HG03442 (cell line): Measurements from ENCODE around the gene PTPRM.

Experiments
- ATAC-seq: cut with Tn5 transposase; IDR thresholded peaks from one replicate; pipeline ENCODE4 v1.9.1; 2021; ENCODE audit warnings: mild to moderate bottlenecking, moderate library complexity; ENCODE audit not compliant: unreplicated experiment

Gene PTPRM

GRCh38 chr18:7567474-7568425 lies 634 bp downstream of the PTPRM start:
- ATAC-seq = no peak

DNA sequence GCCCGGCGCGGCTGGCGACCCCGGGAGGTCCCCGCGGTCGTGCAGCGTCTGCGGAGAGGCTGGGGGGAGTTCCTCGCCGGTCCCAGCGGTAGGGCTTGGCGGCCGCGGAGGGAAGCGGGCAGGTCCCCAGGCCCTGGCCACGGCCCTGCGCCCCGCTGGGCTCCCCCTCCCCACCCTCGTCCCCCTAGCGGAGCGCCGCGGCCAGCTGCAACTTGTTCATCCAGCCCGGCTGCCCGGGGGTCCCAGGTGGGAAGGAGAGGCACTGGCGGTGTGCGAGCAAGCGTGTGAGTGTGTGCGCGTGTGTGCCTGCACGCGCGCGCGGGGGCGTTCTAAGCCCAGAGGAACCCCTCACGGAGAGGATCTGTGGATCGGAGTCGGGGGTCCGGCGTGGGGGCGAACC lies 1.3 kb downstream of the PTPRM start:
- no peak for ATAC-seq

- ATAC-seq = no peak
Observed at GRCh38 chr18:7571626-7572025, 4.5 kb downstream of the PTPRM start.

DNA sequence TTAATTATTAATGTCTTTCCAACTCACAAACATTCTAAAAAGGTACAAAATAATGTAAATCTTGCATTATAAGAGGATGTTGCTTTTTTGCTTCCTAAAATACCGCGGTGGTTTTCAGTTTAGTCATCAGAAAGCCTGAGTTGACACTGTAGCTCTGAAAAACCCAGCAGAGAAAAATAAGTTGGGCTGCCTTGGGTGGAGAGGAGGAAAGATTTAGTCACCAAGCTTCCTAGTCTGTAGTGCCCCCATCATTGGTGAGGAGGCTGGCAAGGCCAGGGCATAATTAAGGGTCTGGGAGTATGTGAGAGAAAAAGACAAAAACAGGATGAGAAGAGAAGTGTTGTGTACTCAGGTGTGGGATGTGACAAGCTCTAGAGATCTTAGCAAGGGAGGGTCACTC lies 5.7 kb downstream of the PTPRM start:
- no peak for ATAC-seq

GRCh38 chr18:7575465-7576028 lies 8.4 kb downstream of the PTPRM start:
- no peak for ATAC-seq

GRCh38 chr18:7576077-7576476 lies 9.0 kb downstream of the PTPRM start:
- ATAC-seq = no peak

DNA sequence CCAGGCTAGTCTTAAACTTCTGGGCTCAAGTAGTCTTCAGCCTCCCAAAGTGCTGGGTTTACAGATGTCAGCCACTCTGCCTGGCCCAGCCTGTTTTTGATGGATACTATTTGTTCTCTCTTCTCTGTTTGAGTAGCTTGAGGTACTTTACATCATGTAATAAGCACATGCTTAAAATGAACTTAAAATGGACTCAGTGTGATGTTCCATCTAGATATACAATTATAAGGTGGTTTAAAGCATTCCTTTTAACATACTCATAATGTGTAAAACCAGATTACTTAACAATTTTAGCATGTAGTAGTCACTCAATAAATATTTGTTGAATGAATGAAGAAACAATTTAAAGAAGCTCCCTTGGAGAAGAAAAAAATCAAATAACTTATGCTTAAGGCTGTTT lies 9.6 kb downstream of the PTPRM start:
- ATAC-seq = no peak

GRCh38 chr18:7577706-7578105 lies 10.6 kb downstream of the PTPRM start:
- no peak for ATAC-seq

DNA sequence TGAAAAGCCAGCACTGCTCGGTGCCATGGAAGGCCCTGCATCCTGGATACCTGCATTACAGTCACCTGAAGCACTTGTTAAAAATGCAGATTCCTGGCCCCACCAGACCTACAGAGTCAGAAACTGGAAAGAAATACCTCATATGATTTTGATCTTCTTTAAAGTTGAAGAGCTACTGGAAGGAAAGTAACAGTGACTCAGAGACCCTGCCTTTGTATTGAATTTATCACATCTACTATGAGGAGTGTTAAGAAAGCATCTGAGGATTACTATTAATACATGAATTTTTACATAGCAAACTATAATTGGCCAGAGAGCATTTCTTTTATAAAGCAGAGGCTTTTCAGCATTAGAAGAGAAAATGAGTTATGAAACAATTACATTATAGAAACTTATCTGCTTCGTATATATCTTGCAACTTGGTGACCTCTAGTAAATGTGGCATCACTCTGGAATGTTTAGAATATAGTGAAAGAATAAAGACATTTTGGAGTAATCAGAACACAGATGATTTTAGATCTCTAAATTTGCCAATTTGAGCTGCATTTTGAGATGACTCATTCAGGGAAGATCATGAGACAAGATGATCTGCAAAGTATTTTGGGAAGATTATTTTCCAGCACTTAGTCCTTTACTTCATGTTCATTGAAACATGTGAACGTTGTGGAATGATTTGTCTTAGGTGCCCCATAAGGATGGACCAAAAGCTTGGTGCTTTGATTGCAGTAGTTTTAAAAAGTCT lies 12.2 kb downstream of the PTPRM start:
- no peak for ATAC-seq

DNA sequence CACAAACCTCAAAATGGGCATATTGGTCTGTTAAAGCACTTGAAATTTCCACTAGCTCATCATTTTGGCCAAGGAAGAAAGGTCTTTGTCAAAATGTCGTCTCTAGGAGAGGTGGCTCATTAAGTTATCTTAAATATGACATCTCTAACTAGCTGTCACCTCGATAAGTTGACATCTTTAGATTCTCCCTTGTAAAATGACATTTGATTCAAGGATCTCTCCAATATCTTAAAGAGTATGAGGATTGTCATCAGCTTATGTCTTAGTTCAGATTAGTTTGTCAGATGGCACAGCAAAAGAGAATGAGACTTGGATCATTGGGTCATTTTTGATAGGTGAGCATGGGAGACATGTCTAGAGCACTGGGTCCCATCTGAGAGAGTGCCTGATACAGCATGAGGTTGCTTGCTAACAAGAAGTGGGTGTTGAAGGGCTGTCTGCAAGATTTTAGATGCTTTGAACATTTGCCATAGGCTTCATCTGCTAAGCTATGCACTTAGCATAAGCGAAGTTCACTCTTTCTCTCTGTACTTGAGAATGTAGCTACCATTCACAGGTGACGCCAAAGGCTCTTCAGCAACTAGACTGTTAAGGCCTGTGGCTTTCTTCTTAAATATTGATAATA lies 12.9 kb downstream of the PTPRM start:
- ATAC-seq = no peak

GRCh38 chr18:7584646-7585275 lies 17.6 kb downstream of the PTPRM start:
- ATAC-seq = no peak

DNA sequence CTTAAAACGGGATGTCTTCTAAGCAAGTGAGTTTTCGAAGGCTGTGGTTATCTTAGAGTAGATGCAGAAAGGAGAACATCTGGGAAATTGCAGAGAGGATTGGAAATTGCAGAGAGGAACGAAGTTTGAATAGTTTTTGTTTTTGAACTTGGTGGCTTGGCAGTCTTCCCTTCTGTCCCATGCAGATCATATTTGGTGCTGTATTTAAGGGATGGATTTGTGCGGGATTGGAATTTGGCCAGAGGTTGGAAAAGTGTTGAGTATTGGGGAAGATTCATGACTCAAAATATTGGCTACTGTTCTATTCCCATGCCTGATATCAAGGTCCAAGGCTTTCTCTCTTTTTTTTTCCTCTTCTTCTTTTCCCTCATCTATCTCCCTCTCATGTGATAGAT lies 18.2 kb downstream of the PTPRM start:
- ATAC-seq = no peak

- ATAC-seq = no peak
Observed at GRCh38 chr18:7586379-7586778, 19.3 kb downstream of the PTPRM start.

GRCh38 chr18:7590826-7591560 lies 23.9 kb downstream of the PTPRM start:
- ATAC-seq = no peak

DNA sequence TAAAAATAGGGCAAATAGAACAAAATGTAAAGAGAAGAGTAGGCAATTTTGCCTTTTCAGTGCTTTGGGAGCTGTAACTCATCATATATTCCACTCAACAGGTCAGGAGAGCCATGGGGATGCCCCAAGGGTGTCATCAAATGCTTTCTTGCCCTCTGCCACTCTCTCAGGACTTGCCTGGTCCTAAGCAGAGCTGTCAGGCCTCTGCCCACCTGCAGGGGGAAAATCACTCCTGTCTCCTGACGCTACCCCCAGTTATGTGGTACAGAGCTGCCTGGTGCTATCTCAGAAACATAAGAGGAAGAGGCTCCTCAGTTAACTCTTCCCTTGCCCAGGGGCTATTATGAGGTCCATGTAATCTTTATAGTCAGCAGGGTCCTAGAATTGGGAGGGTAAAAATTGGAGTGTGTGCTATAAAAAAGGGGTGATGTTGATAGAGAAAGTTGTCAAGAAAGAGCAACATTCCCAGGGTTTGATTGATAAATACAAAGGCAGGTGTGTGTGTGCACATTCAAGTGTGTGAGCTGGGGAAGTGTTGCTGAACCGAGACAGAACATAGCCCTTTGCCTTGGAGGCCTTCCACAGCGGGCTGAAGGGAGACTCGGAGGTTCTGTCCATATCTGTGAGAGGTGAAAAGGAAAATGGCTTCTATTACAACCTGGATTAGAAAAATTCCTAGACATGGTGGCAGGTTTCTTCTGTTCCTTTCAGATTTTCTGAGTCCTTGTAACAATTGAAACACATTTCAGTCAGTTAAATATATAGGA lies 25.4 kb downstream of the PTPRM start:
- ATAC-seq = no peak

DNA sequence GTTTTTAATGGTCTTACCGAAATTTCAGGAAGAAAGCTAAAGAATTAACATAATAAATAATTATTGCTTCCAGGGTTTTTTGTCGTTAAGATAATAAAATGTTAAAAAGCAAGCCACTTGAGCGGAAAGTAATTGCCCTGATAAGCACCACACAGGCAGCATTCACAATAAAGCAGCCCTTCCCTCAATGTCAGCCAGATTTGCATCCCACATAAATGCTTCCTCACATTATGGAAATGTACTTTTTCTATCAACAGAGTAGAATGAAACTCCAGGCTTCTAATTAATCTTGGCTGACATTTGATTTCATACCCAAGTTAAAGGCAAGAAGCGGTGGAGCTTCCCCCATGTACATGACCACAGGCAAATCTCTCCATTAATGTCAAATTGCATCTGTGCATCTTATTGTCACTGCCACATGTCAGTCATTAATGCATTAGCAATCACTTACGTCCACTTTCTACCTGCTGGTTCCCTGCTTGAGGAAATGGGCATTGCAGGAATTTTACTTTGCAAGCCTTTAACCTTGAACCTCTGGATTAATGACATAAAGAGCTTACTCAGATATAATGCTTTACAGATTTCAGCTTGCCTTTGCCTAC lies 26.2 kb downstream of the PTPRM start:
- ATAC-seq = no peak

GRCh38 chr18:7596147-7596546 lies 29.0 kb downstream of the PTPRM start:
- no peak for ATAC-seq

GRCh38 chr18:7597500-7597899 lies 30.4 kb downstream of the PTPRM start:
- ATAC-seq = no peak
